HG03520 (cell line): ENCODE measurements around the gene TRPC1.

ENCODE experiments used
- ATAC-seq: cut with Tn5 transposase; IDR thresholded peaks from one replicate; pipeline ENCODE4 v1.9.1; 2021; ENCODE audit warnings: mild to moderate bottlenecking, moderate library complexity; ENCODE audit not compliant: unreplicated experiment

Gene TRPC1

GRCh38 chr3:142828703-142829305 is 105.0 kb downstream of the TRPC1 start:
- peak; percentile 99 for ATAC-seq

- no peak for ATAC-seq
Measured at GRCh38 chr3:142837526-142837925, 113.7 kb downstream of the TRPC1 start.

DNA sequence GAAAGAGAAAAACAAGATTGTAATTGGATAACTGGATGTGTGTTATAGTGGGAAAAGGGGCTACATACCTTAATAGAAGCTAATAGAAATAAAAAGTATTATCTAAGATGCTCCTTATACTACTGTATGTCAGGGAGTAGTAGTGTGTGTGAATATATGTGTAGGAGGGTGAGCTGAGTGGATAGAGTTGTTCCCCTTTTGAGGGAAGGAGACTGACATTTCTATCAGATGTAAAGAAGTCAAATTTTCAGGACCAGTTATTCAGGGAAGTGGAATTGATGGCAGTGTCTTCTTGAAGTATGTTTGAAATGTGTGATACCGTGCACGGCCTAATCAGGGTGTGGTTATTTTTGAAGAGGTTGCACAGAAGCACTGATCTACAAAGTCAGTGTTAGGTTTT is 116.0 kb downstream of the TRPC1 start:
- no peak for ATAC-seq

DNA sequence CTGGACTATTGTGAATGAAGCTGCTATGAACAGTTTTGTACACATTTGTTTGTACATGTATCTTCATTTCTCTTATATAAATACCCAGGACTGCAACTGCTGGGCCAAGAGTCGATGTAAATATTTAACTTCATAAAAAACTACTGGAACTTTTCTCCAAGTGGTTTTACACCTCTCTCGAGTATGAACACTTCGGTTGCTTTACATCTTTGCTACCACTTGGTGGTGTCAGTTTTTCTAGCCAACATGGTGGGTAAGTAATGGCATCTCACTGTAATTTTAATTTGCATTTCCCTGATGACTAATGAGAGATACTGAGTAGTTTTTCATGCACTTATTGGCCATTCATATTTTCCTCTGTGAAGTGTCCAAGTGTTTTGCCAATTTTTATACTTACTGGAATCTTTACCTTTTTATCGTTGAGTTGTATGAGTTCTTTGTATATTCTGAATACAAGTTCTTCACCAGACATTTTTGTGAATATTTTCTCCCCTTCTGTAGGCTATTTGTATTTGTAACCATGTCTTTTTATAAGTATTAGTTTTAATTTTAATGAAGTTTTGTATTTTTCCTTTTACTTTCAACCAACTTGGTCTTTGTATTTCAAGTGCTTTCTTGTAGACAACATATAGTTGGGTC is 120.6 kb downstream of the TRPC1 start:
- ATAC-seq: peak; percentile 74

DNA sequence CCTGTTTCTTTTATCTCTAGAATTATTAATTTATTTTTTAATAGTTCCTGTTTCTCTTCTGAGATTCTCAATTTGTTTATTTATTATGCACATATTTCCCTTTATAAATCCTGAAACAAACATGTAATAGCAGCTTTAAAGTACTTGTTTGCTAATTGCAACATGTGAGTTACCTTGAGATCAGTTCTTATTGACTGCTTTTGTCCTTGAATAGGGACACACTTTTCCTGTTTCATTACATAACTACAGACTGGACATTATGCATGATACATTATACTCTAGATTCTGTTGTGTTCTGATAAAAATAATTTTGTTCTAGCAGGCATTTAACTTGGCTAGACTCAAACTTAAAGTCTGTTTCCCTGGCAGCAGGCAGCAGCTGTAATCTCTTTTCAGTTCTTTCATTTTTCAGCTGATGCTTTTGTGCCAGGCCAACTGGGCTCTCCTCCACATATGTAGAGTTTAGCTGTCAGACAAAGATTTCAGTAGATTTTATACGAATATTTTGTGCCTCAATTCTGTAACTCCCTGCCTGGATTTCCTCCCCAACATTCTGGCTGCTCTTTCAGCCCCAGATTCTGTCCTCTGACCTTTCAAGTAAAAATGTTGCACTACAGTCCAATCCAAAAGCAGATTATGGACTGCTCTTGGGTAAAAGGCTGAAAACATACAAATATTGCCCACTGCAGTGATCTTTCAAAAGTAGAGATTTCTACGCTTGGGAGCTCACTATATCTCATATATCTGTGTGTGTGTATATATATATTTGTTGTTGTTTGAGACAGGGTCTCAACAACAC is 123.1 kb downstream of the TRPC1 start:
- ATAC-seq: no peak

DNA sequence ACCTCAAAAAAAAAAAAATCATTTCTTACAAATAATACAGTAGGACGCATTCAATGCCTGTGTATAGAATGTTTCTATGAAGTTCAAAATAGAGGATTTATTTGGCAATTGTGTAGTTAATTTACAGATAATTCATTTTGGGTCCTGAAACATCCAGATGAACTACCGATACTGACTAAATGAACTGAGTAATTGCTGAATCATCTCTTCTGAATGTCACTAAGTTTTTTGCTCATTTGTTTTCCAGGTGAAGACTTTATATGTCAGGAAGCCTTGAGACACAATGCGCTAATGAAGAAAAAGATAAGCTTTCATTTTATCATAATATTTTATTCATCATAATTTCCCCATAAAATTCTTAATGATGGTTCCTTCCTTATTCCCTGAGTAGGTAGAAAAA is 125.3 kb downstream of the TRPC1 start:
- no peak for ATAC-seq

DNA sequence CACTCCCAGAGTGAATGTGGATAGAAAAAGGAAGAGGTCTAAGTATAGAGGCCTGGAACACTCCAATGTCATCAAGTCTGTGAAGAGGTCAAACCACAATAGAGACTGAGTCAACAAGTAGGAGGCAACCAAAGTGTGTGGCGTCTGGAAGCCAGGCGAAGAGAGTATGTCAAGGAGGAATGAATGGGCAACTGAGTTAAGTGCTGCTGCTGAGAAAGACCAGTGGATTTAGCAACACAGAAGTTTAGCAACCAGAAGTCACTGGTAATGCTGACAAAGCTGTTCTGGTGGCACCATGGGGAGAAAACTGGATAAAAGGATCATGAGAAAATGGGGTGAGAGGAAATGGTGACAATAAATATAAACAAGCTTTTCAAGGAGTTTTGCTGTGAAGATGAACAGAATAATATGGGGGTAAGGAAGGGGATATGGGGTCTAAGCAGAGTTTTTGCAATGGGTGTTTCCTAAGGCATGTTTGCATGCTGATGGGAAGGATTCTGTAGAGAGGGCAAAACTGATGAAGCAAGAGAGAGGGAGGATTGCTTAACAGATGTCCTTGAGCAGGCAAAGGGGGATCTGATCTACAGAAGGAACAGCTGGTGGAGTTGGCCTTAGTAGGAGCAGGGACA is 126.7 kb downstream of the TRPC1 start:
- ATAC-seq: no peak

DNA sequence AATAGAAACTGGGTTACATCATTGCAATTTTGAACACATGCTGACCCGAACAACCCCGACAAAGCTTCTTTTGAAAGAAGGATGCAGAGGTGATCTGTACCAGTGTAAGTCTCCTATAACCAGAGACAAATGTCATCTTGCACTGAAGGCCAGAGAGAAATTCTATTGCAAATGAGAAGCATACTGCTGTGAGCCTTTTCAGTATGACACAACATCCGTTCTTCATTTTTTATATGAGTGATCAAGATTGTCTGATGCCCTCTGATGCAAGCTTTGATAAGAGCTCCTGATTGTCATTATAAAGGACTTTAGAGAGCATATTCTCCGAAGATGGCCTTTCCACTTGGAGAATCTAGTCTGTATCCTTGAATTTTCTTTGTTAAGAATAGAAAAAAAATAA is 128.2 kb downstream of the TRPC1 start:
- no peak for ATAC-seq

GRCh38 chr3:142853270-142854168 is 129.7 kb downstream of the TRPC1 start:
- ATAC-seq: no peak

- no peak for ATAC-seq
Measured at GRCh38 chr3:142857056-142857455, 133.2 kb downstream of the TRPC1 start.
